H1 (cell line): ENCODE data around the gene GSE1. TPM values are rescaled to one million over a fixed set of nuclear protein-coding genes. Genes with fewer than 3 reads are reported as not detected.

Source experiments
- CTCF ChIA-PET: fragments of 300-600 bp; sonication (Branson Sonifier 250); formaldehyde crosslinking; loops from one replicate; lab custom pipeline; 2021; ENCODE audit not compliant: partially characterized antibody; lab: Charles Lee
- POLR2A ChIA-PET: fragments of 300-600 bp; sonication (Branson Sonifier 250); formaldehyde crosslinking; loops from one replicate; lab custom pipeline; 2021; ENCODE audit warnings: inconsistent platforms; ENCODE audit not compliant: partially characterized antibody; lab: Charles Lee
- DNase-seq, 2 experiments: peaks; one replicate each; pipeline versions ENCODE4 v3.0.0 to v3.0.0-alpha.2; 2010 to 2022; ENCODE audit warnings: low spot score in 2 of 2, low read depth in 1 of 2, mixed read lengths in 1 of 2
- FAIRE-seq: peaks from 2 replicates; lab custom pipeline; 2011; peaks lifted over from hg19 to GRCh38; lab: Jason Lieb, UNC
- H2AFZ ChIP-seq: 2 replicates; pipeline ENCODE4 v1.8.1; 2012; ENCODE audit warnings: low read length, inconsistent platforms
- H2AK5ac ChIP-seq: 2 replicates; pipeline ENCODE4 v1.6.1; 2013; ENCODE audit warnings: low read depth, low read length
- H2BK120ac ChIP-seq: replicated peaks from 2 replicates; pipeline ENCODE3; 2013; ENCODE audit warnings: low read depth, low read length, inconsistent platforms
- H2BK12ac ChIP-seq: 2 replicates; pipeline ENCODE4 v1.6.1; 2013; ENCODE audit warnings: low read depth, low read length
- H2BK15ac ChIP-seq: 2 replicates; pipeline ENCODE4 v1.6.1; 2013; ENCODE audit warnings: low read length
- H2BK20ac ChIP-seq: 2 replicates; pipeline ENCODE4 v1.6.1; 2013; ENCODE audit warnings: low read length
- H2BK5ac ChIP-seq: 2 replicates; pipeline ENCODE4 v1.6.1; 2013; ENCODE audit warnings: low read depth, low read length
- H3K14ac ChIP-seq: 2 replicates; pipeline ENCODE4 v1.6.1; 2013; ENCODE audit warnings: inconsistent platforms; ENCODE audit not compliant: insufficient read length
- H3K18ac ChIP-seq: 2 replicates; pipeline ENCODE4 v1.6.1; 2013; ENCODE audit warnings: low read length; ENCODE audit errors: extremely low read depth
- H3K23ac ChIP-seq: 2 replicates; pipeline ENCODE4 v1.6.1; 2013; ENCODE audit warnings: inconsistent platforms; ENCODE audit not compliant: insufficient read length
- H3K23me2 ChIP-seq: 2 replicates; pipeline ENCODE4 v1.6.1; 2013; ENCODE audit warnings: low read depth, low read length
- H3K27ac ChIP-seq: 2 replicates; pipeline ENCODE4 v1.6.1; 2011; ENCODE audit warnings: low read depth, low read length, inconsistent platforms
- H3K27me3 ChIP-seq, 4 experiments: replicated peaks in 1 of 4; 1 replicate in 1 of 4; 2 replicates in 3 of 4; pipeline versions ENCODE4 v1.6.1 to v1.8.1; 2011 to 2013; ENCODE audit warnings: low read length in 3 of 4, mild to moderate bottlenecking in 3 of 4, inconsistent platforms in 2 of 4, mixed read lengths in 2 of 4, moderate library complexity in 1 of 4; ENCODE audit not compliant: control insufficient read depth in 3 of 4, insufficient read depth in 3 of 4; ENCODE audit errors: extremely low read depth in 1 of 4
- H3K36me3 ChIP-seq, 4 experiments: 2 replicates each; pipeline versions ENCODE4 v1.6.1 to v1.8.1; 2011 to 2013; ENCODE audit warnings: mild to moderate bottlenecking in 4 of 4, low read length in 3 of 4, moderate library complexity in 2 of 4, control low read depth in 1 of 4, inconsistent platforms in 1 of 4; ENCODE audit not compliant: insufficient read depth in 4 of 4, control insufficient read depth in 2 of 4
- H3K4ac ChIP-seq: replicated peaks from 2 replicates; pipeline ENCODE3; 2013; ENCODE audit warnings: low read length, low read depth, mixed read lengths, inconsistent platforms; ENCODE audit not compliant: insufficient read length
- H3K4me1 ChIP-seq, 4 experiments: replicated peaks in 1 of 4; 1 replicate in 1 of 4; 2 replicates in 3 of 4; pipeline versions ENCODE4 v1.6.1 to v1.8.1; 2011 to 2013; ENCODE audit warnings: low read length in 3 of 4, inconsistent platforms in 2 of 4, mixed read lengths in 1 of 4; ENCODE audit not compliant: insufficient read depth in 4 of 4, control insufficient read depth in 3 of 4
- H3K4me2 ChIP-seq, 2 experiments: 2 replicates each; pipeline versions ENCODE4 v1.6.1 to v1.8.1; 2011 to 2013; ENCODE audit warnings: low read depth in 2 of 2, low read length in 2 of 2, control low read depth in 1 of 2, inconsistent platforms in 1 of 2, mild to moderate bottlenecking in 1 of 2; ENCODE audit not compliant: insufficient read depth in 1 of 2
- H3K4me3 ChIP-seq, 4 experiments: fragments of 200-600, 300-600 bp in 1 of 4; sonication (generic), shearing (Covaris generic), sonication (Bioruptor Twin) in 1 of 4; 2 replicates each; pipeline versions ENCODE4 v1.5.1 to v1.8.1; 2011 to 2016; ENCODE audit warnings: low read length in 4 of 4, low read depth in 3 of 4, control low read depth in 2 of 4, inconsistent platforms in 2 of 4, mild to moderate bottlenecking in 2 of 4, mixed read lengths in 1 of 4, moderate library complexity in 1 of 4; ENCODE audit not compliant: insufficient read depth in 2 of 4; ENCODE audit errors: extremely low read depth in 1 of 4
- H3K56ac ChIP-seq: replicated peaks from 2 replicates; pipeline ENCODE3; 2013; ENCODE audit warnings: low read depth, mild to moderate bottlenecking, mixed read lengths, low read length, inconsistent platforms; ENCODE audit not compliant: insufficient read length
- H3K79me1 ChIP-seq: 2 replicates; pipeline ENCODE4 v1.6.1; 2013; ENCODE audit warnings: low read depth, low read length, control low read depth
- H3K79me2 ChIP-seq, 2 experiments: 2 replicates each; pipeline versions ENCODE4 v1.6.1 to v1.8.1; 2012 to 2013; ENCODE audit warnings: low read length in 2 of 2, mild to moderate bottlenecking in 2 of 2, inconsistent platforms in 1 of 2; ENCODE audit not compliant: insufficient read depth in 2 of 2, control insufficient read depth in 1 of 2
- H3K9ac ChIP-seq, 4 experiments: replicated peaks in 1 of 4; 1 replicate in 1 of 4; 2 replicates in 3 of 4; pipeline versions ENCODE4 v1.6.1 to v1.8.1; 2011 to 2013; ENCODE audit warnings: low read depth in 3 of 4, low read length in 3 of 4, control low read depth in 2 of 4, mild to moderate bottlenecking in 2 of 4, moderate library complexity in 2 of 4, inconsistent platforms in 1 of 4; ENCODE audit errors: extremely low read depth in 1 of 4
- H3K9me3 ChIP-seq, 2 experiments: 2 replicates each; pipeline versions ENCODE4 v1.6.1 to v1.8.1; 2012 to 2013; ENCODE audit warnings: mild to moderate bottlenecking in 2 of 2, moderate library complexity in 2 of 2, control low read depth in 1 of 2, inconsistent platforms in 1 of 2, low read depth in 1 of 2, low read length in 1 of 2, mixed read lengths in 1 of 2; ENCODE audit not compliant: insufficient read depth in 2 of 2
- H4K20me1 ChIP-seq, 2 experiments: replicated peaks in 1 of 2; 2 replicates each; pipeline versions ENCODE3 to v1.8.1; 2011 to 2013; ENCODE audit warnings: inconsistent platforms in 2 of 2, low read length in 2 of 2, mild to moderate bottlenecking in 1 of 2; ENCODE audit not compliant: insufficient read depth in 2 of 2, control insufficient read depth in 1 of 2
- H4K5ac ChIP-seq: 2 replicates; pipeline ENCODE4 v1.6.1; 2013; ENCODE audit warnings: low read length, low read depth, mixed read lengths, inconsistent platforms; ENCODE audit not compliant: insufficient read length
- H4K8ac ChIP-seq: 2 replicates; pipeline ENCODE4 v1.8.0; 2013; ENCODE audit warnings: mild to moderate bottlenecking, moderate library complexity, low read length, inconsistent platforms; ENCODE audit not compliant: insufficient read depth; ENCODE audit errors: extremely low read depth
- H4K91ac ChIP-seq: replicated peaks from 2 replicates; pipeline ENCODE3; 2013; ENCODE audit warnings: low read length, mixed read lengths, inconsistent platforms; ENCODE audit not compliant: insufficient read length
- CBX5 ChIP-seq: fragments of 300-800, 300-1000 bp; sonication (generic); IDR thresholded peaks from 2 replicates; pipeline ENCODE4 v1.7.1; 2016; ENCODE audit warnings: antibody characterized with exemption, low read length, low read depth
- CEBPB ChIP-seq: IDR thresholded peaks from 2 replicates; pipeline ENCODE4 v1.6.1; 2012; ENCODE audit warnings: low read depth, low read length
- JUND ChIP-seq: IDR thresholded peaks from 2 replicates; pipeline ENCODE4 v1.6.1; 2011; ENCODE audit warnings: mild to moderate bottlenecking, improper control_type of control experiment, low read length
- RAD21 ChIP-seq, 2 experiments: IDR thresholded peaks in 1 of 2; conservative IDR thresholded peaks in 1 of 2; 2 replicates each; pipeline ENCODE4 v1.6.1; 2011; ENCODE audit warnings: low read depth in 2 of 2, low read length in 2 of 2, improper control_type of control experiment in 1 of 2, inconsistent platforms in 1 of 2, mild to moderate bottlenecking in 1 of 2, moderate library complexity in 1 of 2
- RFX5 ChIP-seq: IDR thresholded peaks from 2 replicates; pipeline ENCODE4 v1.6.1; 2011; ENCODE audit warnings: low read depth, low read length, improper control_type of control experiment, borderline replicate concordance
- SIRT6 ChIP-seq: IDR thresholded peaks from one replicate; pipeline ENCODE4 v1.7.1; 2012; ENCODE audit warnings: low read length, inconsistent platforms
- SP4 ChIP-seq: IDR thresholded peaks from 2 replicates; pipeline ENCODE4 v1.6.1; 2012; ENCODE audit warnings: low read length, inconsistent platforms
- TAF1 ChIP-seq: IDR thresholded peaks from 2 replicates; pipeline ENCODE4 v1.6.1; 2011; ENCODE audit warnings: mild to moderate bottlenecking, low read depth, low read length
- TBP ChIP-seq: IDR thresholded peaks from 2 replicates; pipeline ENCODE4 v1.6.1; 2011; ENCODE audit warnings: low read depth, low read length, improper control_type of control experiment
- WGBS, 2 experiments: shearing (Covaris generic) in 1 of 2; methylation state at CpG; one replicate each; pipeline versions ENCODE4 v1.1.6 to v1.1.7; 2013 to 2015; ENCODE audit warnings: low lambda C conversion rate in 2 of 2, mixed read lengths in 2 of 2, inconsistent platforms in 1 of 2, low coverage in 1 of 2, missing lambda C conversion rate in 1 of 2; ENCODE audit not compliant: insufficient replicate concordance in 2 of 2, insufficient coverage in 1 of 2, insufficient read length in 1 of 2; ENCODE audit errors: extremely low coverage in 1 of 2, missing lambda C conversion rate in 1 of 2; 5-methylcytosine and 5-hydroxymethylcytosine counted together
- polyA plus RNA-seq, 7 experiments: library from polyadenylated mRNA; depleted of rRNA in 3 of 7; stranded (reverse) in 5 of 7; unstranded in 2 of 7; fragments of >200 nt in 5 of 7; fragments of 200-250 nt in 2 of 7; gene quantifications; 1 replicate in 5 of 7; 2 replicates in 1 of 7; 4 replicates in 1 of 7; pipeline versions ENCODE4 v1.2.1 to v1.2.3, GENCODE V29; 2011 to 2013; ENCODE audit warnings: missing spikeins in 2 of 7, mixed read lengths in 2 of 7
- total RNA-seq: library from RNA; stranded (reverse); fragmentation: NEBNext Ultra II Directional; extraction: Animal tissue kit (Norgen Biotek cat#: 25700); gene quantifications from 2 replicates; pipeline ENCODE4 v1.2.1, GENCODE V29; 2021
- TF ChIP-seq, protein P1 (sequence below), 3 experiments: IDR thresholded peaks; 1 replicate in 2 of 3; 2 replicates in 1 of 3; pipeline versions ENCODE4 v1.5.1 to v1.6.1; 2011; ENCODE audit warnings: low read length in 3 of 3, mild to moderate bottlenecking in 3 of 3, inconsistent platforms in 2 of 3, low read depth in 1 of 3, moderate library complexity in 1 of 3; ENCODE audit not compliant: insufficient read depth in 1 of 3; ENCODE audit errors: control extremely low read depth in 1 of 3

Gene GSE1
- total and polyA plus RNA-seq, 2 of the 8 experiments (the other 6 are each of a cell fraction or from before 2014, with no cell fraction given), result 26.0 to 65.6 TPM

DNA sequence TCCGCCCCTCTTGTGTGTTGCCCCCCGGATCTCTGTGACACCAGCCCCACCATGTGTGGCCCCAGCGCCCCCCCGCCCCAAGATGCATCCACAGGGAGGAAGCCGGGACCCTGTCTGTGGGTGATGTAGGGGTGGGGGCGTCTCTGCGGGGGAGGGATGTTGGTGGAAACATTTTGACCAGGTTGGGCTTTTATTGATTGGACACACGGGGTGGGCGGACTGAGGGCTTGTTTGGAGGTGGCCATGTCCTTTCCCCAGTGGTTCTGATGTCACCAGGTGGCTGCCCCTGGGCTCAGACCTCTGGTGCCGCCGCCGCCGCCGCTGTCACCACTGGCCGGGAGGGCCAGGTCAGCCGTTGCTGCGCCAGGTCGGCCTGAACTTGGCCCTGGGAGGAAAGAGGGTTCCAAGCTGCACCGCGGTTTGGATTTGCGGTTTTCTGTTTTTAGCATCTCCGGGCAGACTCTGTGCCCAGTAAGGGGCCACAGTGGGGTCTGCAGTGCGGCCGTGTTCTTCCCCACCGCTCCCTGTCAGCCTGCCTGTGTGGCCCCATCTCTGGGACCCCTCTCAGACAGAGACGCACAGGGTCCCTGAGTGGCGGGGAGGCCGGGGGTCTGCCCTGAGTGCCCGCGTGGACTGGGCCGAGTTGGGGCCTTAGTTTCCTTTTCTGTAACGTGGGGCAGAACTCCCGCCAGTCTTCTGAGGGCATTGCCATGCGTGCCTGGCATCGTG lies 19.8 kb downstream of the GSE1 start:
- Histone ChIP-seq H4K20me1 (peaks cover 53 to 74% of the 10 kb centered on the region in 2 experiments), H3K18ac (no peak overlapping the region; the same call in 1 of the 2 replicates), H4K5ac (no peak overlapping the region), H3K56ac (no peak overlapping the region), H3K23me2 (no peaks in the 10 kb centered on the region), H3K36me3 (peaks cover 0 to 11% (median 2%) of the 10 kb centered on the region in 4 experiments; a peak in 4 of 8 replicates), H3K4me2 (no peak overlapping the region), H2BK15ac (no peak overlapping the region), H4K8ac (peak overlapping the region; percentile 71), H3K23ac (no peak overlapping the region), H3K4me1 (peaks cover 0 to 6% (median 0%) of the 10 kb centered on the region in 4 experiments; a peak in 3 of 7 replicates), H2BK12ac (no peak overlapping the region), H3K27ac (no peak overlapping the region), H3K79me2 (peaks cover 22 to 97% of the 10 kb centered on the region in 2 experiments), H3K79me1 (peaks cover 36% of the 10 kb centered on the region), H2BK5ac (no peak overlapping the region), H3K9me3 (peaks cover 9 to 10% of the 10 kb centered on the region in 2 experiments; a peak in 3 of 4 replicates), H2BK120ac (no peak overlapping the region), H3K4ac (no peak overlapping the region), H2AFZ (no peak overlapping the region), H3K27me3 (no peaks in the 10 kb centered on the region), H3K4me3 (no peak overlapping the region), H4K91ac (no peak overlapping the region), H2AK5ac (no peak overlapping the region), H3K9ac (no peak overlapping the region), H3K14ac (no peak overlapping the region), H2BK20ac (no peak overlapping the region)
- ChIA-PET CTCF (interaction anchor here (0.6 to 2.2 kb wide), 11 partner anchors 9 to 380 kb away, joined by 3 to 15 read pairs (median 4); no protein-coding TSS in a partner anchor), POLR2A (interaction anchor here (1.6 kb wide), 1 partner anchor 16 kb away, joined by 3 read pairs; no protein-coding TSS in a partner anchor)
- 96% methylated on average over 17 of the region's 35 CpGs; no CpG with 5 or more reads in 1 of the 2 experiments for WGBS, 2 experiments
- DNase-seq (no peak), FAIRE-seq (no peak)
- no peak for TF ChIP-seq SP4
- no peak for TF ChIP-seq TBP
- no peak for TF ChIP-seq TAF1
- TF ChIP-seq CBX5, result no peak
- no peak for TF ChIP-seq JUND
- TF ChIP-seq CEBPB, result no peak
- TF ChIP-seq, protein P1, sequence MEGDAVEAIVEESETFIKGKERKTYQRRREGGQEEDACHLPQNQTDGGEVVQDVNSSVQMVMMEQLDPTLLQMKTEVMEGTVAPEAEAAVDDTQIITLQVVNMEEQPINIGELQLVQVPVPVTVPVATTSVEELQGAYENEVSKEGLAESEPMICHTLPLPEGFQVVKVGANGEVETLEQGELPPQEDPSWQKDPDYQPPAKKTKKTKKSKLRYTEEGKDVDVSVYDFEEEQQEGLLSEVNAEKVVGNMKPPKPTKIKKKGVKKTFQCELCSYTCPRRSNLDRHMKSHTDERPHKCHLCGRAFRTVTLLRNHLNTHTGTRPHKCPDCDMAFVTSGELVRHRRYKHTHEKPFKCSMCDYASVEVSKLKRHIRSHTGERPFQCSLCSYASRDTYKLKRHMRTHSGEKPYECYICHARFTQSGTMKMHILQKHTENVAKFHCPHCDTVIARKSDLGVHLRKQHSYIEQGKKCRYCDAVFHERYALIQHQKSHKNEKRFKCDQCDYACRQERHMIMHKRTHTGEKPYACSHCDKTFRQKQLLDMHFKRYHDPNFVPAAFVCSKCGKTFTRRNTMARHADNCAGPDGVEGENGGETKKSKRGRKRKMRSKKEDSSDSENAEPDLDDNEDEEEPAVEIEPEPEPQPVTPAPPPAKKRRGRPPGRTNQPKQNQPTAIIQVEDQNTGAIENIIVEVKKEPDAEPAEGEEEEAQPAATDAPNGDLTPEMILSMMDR (IDR thresholded peaks at IDR 0.05; ENCODE audit: control extremely low read depth in 1 of 3, insufficient read depth in 1 of 3, low read depth in 1 of 3, low read length in 3 of 3), result no peak
- no peak for TF ChIP-seq SIRT6
- no peak for TF ChIP-seq RFX5
- no peak for TF ChIP-seq RAD21 (IDR thresholded peaks at IDR 0.05 in 1 of 2, conservative IDR thresholded peaks at IDR 0.05 in 1 of 2; ENCODE audit: low read depth in 2 of 2, low read length in 2 of 2)
